ENCODE data around the gene TMEM123. TPM values are rescaled to one million over a fixed set of nuclear protein-coding genes. Genes with fewer than 3 reads are reported as not detected.

Gene TMEM123
- total RNA-seq, 1 experiment from 2014 or later = 214 TPM

DNA sequence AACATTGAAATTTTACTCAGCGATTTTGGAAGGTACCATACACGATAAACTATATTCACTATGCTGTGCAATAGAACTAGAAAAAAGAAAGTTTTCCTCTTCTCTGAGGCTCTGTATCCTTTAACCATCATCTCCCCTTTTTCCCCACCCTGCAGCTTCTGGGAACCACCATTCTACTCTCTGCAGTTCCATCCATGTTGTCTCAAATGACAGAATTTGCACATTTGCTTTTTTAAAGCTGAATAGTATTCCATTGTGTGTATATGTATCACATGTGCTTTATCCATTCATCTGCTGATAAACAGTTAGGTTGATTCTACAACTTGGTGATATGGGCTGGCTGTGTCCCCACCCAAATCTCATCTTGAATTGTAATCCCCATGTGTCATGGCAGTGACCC, 21.2 kb downstream of the TMEM123 start:
- peaks cover 36% of the 10 kb centered on the region for H3K36me3 ChIP-seq (ENCODE audit: insufficient read depth, low read length, poor library complexity, severe bottlenecking)

DNA sequence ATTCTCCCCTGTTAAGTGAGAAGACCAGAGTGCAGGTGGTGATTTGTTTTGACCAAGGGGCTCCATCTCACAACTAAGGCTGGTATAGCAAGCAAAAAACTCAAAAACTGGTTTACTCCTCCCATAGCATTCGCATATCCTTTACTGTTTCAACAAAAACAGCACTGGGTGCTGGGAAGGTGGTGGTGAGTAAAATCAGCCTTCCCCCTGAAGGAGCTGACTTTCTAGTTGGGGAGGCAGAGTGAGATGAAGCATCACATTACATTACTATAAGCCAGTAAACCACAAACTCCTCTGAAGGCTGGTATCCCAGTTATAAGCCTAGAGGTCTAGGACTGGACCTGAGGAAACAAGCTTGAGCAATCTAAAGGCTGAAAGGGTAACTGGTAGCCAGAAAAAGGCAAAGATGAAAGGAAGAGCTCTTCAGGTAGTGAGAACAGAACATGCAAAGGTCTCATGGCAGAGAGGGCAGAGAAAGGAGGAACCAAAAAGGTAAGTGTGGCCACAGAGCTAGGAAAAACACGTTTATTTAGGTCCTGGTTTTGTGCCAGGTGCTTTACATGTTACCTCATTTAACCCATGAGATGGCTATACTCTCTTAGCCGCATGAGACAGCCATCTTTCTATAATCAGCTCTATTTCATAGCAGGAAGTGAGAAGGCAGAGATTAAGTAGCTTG, 22.3 kb downstream of the TMEM123 start:
- Histone ChIP-seq H3K27me3 (replicated peaks; ENCODE audit: insufficient read depth, low read depth, low read length, poor library complexity) (no peaks in the 10 kb centered on the region), H3K27ac (ENCODE audit: low read depth, low read length, poor library complexity, severe bottlenecking) (peak overlapping the region; percentile 45), H3K9me3 (ENCODE audit: low read depth, low read length, poor library complexity, severe bottlenecking) (peaks cover 23% of the 10 kb centered on the region), H3K4me1 (ENCODE audit: insufficient read depth, low read length, poor library complexity, severe bottlenecking) (peaks cover 36% of the 10 kb centered on the region), H3K36me3 (ENCODE audit: insufficient read depth, low read length, poor library complexity, severe bottlenecking) (peaks cover 31% of the 10 kb centered on the region), H3K4me3 (ENCODE audit: low read depth, low read length, poor library complexity, severe bottlenecking) (no peak overlapping the region)
- DNase-seq (ENCODE audit: low spot score) = no peak
- intact Hi-C loops (cut with micrococcal nuclease; ENCODE audit: unreplicated experiment) = no loop called here
- no peak for TF ChIP-seq EZH2 (IDR thresholded peaks at IDR 0.05; ENCODE audit: borderline replicate concordance, low read depth, low read length, poor library complexity, severe bottlenecking)
- TF ChIP-seq, protein P1, sequence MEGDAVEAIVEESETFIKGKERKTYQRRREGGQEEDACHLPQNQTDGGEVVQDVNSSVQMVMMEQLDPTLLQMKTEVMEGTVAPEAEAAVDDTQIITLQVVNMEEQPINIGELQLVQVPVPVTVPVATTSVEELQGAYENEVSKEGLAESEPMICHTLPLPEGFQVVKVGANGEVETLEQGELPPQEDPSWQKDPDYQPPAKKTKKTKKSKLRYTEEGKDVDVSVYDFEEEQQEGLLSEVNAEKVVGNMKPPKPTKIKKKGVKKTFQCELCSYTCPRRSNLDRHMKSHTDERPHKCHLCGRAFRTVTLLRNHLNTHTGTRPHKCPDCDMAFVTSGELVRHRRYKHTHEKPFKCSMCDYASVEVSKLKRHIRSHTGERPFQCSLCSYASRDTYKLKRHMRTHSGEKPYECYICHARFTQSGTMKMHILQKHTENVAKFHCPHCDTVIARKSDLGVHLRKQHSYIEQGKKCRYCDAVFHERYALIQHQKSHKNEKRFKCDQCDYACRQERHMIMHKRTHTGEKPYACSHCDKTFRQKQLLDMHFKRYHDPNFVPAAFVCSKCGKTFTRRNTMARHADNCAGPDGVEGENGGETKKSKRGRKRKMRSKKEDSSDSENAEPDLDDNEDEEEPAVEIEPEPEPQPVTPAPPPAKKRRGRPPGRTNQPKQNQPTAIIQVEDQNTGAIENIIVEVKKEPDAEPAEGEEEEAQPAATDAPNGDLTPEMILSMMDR (conservative IDR thresholded peaks at IDR 0.05; ENCODE audit: low read depth, low read length) = no peak
- ChIA-PET POLR2A (ENCODE audit: low non-redundant PET) (no interaction called here), CTCF (no interaction called here)
- no TSS peak for BruUV-seq (replicated peaks)

More for the DNA sequence above, 21.2 kb downstream of the TMEM123 start:
- H3K27me3 ChIP-seq (replicated peaks; ENCODE audit: insufficient read depth, low read depth, low read length, poor library complexity) = no peaks in the 10 kb centered on the region
- no peak overlapping the region for H3K27ac ChIP-seq (ENCODE audit: low read depth, low read length, poor library complexity, severe bottlenecking)
- POLR2A ChIA-PET (ENCODE audit: low non-redundant PET) = no interaction called here
- H3K9me3 ChIP-seq (ENCODE audit: low read depth, low read length, poor library complexity, severe bottlenecking) = peaks cover 23% of the 10 kb centered on the region
- intact Hi-C loops (cut with micrococcal nuclease; ENCODE audit: unreplicated experiment) = no loop called here
- no TSS peak for BruUV-seq (replicated peaks)
- no peak for DNase-seq (ENCODE audit: low spot score)
- CTCF ChIA-PET = no interaction called here
- no peak overlapping the region for H3K4me3 ChIP-seq (ENCODE audit: low read depth, low read length, poor library complexity, severe bottlenecking)
- TF ChIP-seq, protein P1 (conservative IDR thresholded peaks at IDR 0.05; ENCODE audit: low read depth, low read length) = no peak
- no peak for TF ChIP-seq EZH2 (IDR thresholded peaks at IDR 0.05; ENCODE audit: borderline replicate concordance, low read depth, low read length, poor library complexity, severe bottlenecking)
- peaks cover 30% of the 10 kb centered on the region for H3K4me1 ChIP-seq (ENCODE audit: insufficient read depth, low read length, poor library complexity, severe bottlenecking)

DNA sequence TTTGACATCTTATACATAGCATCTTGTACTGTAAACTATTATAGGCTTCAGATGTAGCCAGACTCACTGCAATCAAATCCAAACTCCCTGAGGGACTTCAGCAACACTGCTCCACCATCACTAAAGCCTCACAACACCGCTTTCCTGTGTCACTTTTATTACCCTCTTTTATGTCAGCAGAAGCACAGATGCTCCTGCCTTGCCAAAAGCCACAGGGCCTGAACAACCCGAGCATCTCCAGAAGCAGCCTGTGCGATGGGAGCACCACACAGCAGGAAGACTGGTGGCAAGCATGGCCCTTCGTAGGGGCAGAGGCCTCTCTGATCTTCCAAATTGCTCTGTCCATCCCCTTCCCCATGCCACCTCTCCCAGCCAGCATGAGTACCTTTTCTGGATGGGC, 22.9 kb downstream of the TMEM123 start:
- no peak overlapping the region for H3K4me3 ChIP-seq (ENCODE audit: low read depth, low read length, poor library complexity, severe bottlenecking)
- ChIA-PET POLR2A (ENCODE audit: low non-redundant PET) (no interaction called here), CTCF (no interaction called here)
- peaks cover 23% of the 10 kb centered on the region for H3K9me3 ChIP-seq (ENCODE audit: low read depth, low read length, poor library complexity, severe bottlenecking)
- H3K27me3 ChIP-seq (replicated peaks; ENCODE audit: insufficient read depth, low read depth, low read length, poor library complexity) = no peaks in the 10 kb centered on the region
- no TSS peak for BruUV-seq (replicated peaks)
- no peak for DNase-seq (ENCODE audit: low spot score)
- H3K4me1 ChIP-seq (ENCODE audit: insufficient read depth, low read length, poor library complexity, severe bottlenecking) = peaks cover 36% of the 10 kb centered on the region
- H3K36me3 ChIP-seq (ENCODE audit: insufficient read depth, low read length, poor library complexity, severe bottlenecking) = peaks cover 28% of the 10 kb centered on the region
- peak overlapping the region; percentile 45 for H3K27ac ChIP-seq (ENCODE audit: low read depth, low read length, poor library complexity, severe bottlenecking)
- intact Hi-C loops (cut with micrococcal nuclease; ENCODE audit: unreplicated experiment) = no loop called here
- TF ChIP-seq, protein P1 (conservative IDR thresholded peaks at IDR 0.05; ENCODE audit: low read depth, low read length) = no peak

Measured in A673 (cell line).